ENCODE measurements around the gene PLPPR2. TPM values are rescaled to one million over a fixed set of nuclear protein-coding genes. Genes with fewer than 3 reads are reported as not detected.

The PLPPR2 gene
- polyA plus RNA-seq, 3 donors = 35.0 to 99.4 (median 45.5) TPM

DNA sequence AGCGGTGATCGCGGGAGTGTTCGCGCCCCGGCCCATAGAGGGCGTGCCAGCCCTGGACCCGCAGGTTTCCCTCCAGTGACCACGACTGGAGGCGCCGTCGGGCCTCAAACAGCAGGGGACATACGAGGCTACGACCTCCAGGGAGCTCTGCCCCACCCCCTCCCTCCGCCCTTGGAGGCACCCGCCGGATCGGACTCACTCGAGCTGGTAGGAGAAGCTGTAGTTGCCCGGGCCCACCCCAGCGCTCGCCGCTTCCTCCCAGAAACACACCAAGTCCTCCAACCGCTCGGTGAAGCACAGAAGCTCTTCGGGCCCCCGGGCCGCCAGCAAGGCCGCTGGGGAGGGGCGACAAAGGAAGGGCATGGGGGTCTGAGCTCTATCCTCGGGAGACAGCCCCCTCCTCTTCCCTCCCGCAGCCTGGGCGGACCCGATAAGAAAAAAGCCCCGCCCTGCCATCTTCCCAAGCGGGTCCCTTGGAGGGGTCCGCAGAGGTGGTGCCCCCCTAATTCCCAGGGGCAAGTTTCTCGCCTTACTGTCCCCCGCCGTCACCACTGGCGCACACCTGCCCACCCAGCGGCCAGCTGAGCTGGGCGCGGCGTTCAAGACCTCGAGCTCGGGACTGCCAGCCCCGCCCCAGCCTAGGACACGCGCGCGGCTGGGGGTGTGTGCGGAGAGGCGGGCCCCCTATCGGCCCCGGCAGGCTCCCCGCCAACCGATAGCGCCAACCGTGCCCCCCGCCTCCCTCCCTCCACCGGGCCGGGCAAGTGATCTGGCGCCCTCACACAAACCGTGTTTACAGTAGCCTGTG lies 27.9 kb downstream of the PLPPR2 start:
- Histone ChIP-seq H2AFZ (ENCODE audit: insufficient read depth, low read depth, low read length, poor library complexity, severe bottlenecking) (peak overlapping the region; percentile 82), H3K27me3 (ENCODE audit: control insufficient read depth in 2 of 2, insufficient read depth in 2 of 2, low read length in 2 of 2) (peaks cover 0 to 19% of the 10 kb centered on the region in 2 donors), H3K36me3 (replicated peaks in 1 of 2; ENCODE audit: control insufficient read depth in 1 of 2, insufficient read depth in 2 of 2, low read length in 2 of 2) (no peaks in the 10 kb centered on the region), H3K9me3 (replicated peaks in 1 of 2; ENCODE audit: control insufficient read depth in 1 of 2, insufficient read depth in 1 of 2, low read length in 2 of 2) (no peaks in the 10 kb centered on the region), H4K20me1 (ENCODE audit: insufficient read depth, low read length) (no peaks in the 10 kb centered on the region), H3K79me2 (ENCODE audit: insufficient read depth, low read length) (peaks cover 28% of the 10 kb centered on the region), H3K9ac (ENCODE audit: insufficient read depth, low read length, poor library complexity, severe bottlenecking) (peak overlapping the region; percentile 56), H3K4me1 (ENCODE audit: control insufficient read depth in 1 of 2, insufficient read depth in 2 of 2, low read length in 2 of 2) (peaks cover 62 to 82% of the 10 kb centered on the region in 2 donors), H3K4me3 (replicated peaks in 1 of 3; ENCODE audit: low read depth in 2 of 3, low read length in 3 of 3) (peak overlapping the region; percentile 3 to 87 (median 37)), H3K27ac (ENCODE audit: low read depth in 1 of 2, low read length in 2 of 2) (no peak overlapping the region), H3K4me2 (replicated peaks; ENCODE audit: extremely low read depth, low read length, poor library complexity, severe bottlenecking) (peak overlapping the region; percentile 82)
- 0% methylated on average over 35 of the region's 65 CpGs for WGBS (ENCODE audit: insufficient coverage)
- H3K27ac Mint-ChIP-seq = peak overlapping the region in 6 of 7 donors; percentile 64 to 100 (median 88)
- intact Hi-C loops (cut with micrococcal nuclease) = loop anchor here (2.0 to 5.0 kb wide), 3 partner anchors 39 to 91 kb away; partner anchors contain the start of genes ODAD3 (in 1 of the 2) and PRKCSH (in 1 of the 2)
- H3K4me3 Mint-ChIP-seq = peak overlapping the region; percentile 69 to 80
- H3K36me3 Mint-ChIP-seq = peaks cover 2 to 7% of the 10 kb centered on the region in 2 donors
- peaks cover 66% of the 10 kb centered on the region for H3K4me1 Mint-ChIP-seq
- peak; percentile 63 for TF ChIP-seq CTCF (IDR thresholded peaks at IDR 0.05)
- DNase-seq = peak; percentile 46 to 57 (median 50)
- H3K9me3 Mint-ChIP-seq = peaks cover 0 to 5% (median 0%) of the 10 kb centered on the region in 7 donors
- peaks cover 16 to 28% (median 22%) of the 10 kb centered on the region in 3 donors for H3K27me3 Mint-ChIP-seq (ENCODE audit: low read depth in 3 of 3)

DNA sequence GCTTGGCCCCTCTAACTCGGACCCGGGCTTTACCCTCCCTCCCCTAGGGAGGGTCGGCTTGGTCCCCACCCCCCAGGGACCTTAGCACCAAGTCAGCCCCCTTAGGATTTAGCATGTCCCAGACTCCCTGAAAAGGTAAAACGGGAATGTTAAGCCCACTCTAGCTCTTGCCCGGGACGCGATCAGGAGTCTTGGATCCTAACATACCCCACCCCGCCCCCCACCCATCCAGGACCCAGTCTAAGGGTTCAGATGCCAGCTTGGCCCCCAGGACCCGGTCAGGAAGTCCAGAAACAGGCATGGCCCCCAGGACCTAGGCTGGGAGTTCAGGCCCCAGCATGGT lies 28.4 kb downstream of the PLPPR2 start:
- Mint-ChIP-seq H3K27ac (peak overlapping the region in 3 of 7 donors; percentile 16 to 53 (median 30)), H3K4me1 (peaks cover 60% of the 10 kb centered on the region), H3K4me3 (peak overlapping the region; percentile 64 to 80), H3K36me3 (peaks cover under 1 to 2% of the 10 kb centered on the region in 2 donors), H3K9me3 (peaks cover 0 to 5% (median 0%) of the 10 kb centered on the region in 7 donors), H3K27me3 (ENCODE audit: low read depth in 3 of 3) (peaks cover 16 to 28% (median 25%) of the 10 kb centered on the region in 3 donors)
- 1% methylated on average over 9 of the region's 9 CpGs for WGBS (ENCODE audit: insufficient coverage)
- Histone ChIP-seq H3K4me3 (replicated peaks in 1 of 3; ENCODE audit: low read depth in 2 of 3, low read length in 3 of 3) (peak overlapping the region in 2 of 3 experiments; percentile 32 to 87), H3K79me2 (ENCODE audit: insufficient read depth, low read length) (peaks cover 22% of the 10 kb centered on the region), H3K27me3 (ENCODE audit: control insufficient read depth in 2 of 2, insufficient read depth in 2 of 2, low read length in 2 of 2) (peaks cover 0 to 19% of the 10 kb centered on the region in 2 donors), H3K9ac (ENCODE audit: insufficient read depth, low read length, poor library complexity, severe bottlenecking) (peak overlapping the region; percentile 56), H4K20me1 (ENCODE audit: insufficient read depth, low read length) (no peaks in the 10 kb centered on the region), H2AFZ (ENCODE audit: insufficient read depth, low read depth, low read length, poor library complexity, severe bottlenecking) (peak overlapping the region; percentile 82), H3K9me3 (replicated peaks in 1 of 2; ENCODE audit: control insufficient read depth in 1 of 2, insufficient read depth in 1 of 2, low read length in 2 of 2) (no peaks in the 10 kb centered on the region), H3K27ac (ENCODE audit: low read depth in 1 of 2, low read length in 2 of 2) (no peak overlapping the region), H3K4me2 (replicated peaks; ENCODE audit: extremely low read depth, low read length, poor library complexity, severe bottlenecking) (peak overlapping the region; percentile 82), H3K4me1 (ENCODE audit: control insufficient read depth in 1 of 2, insufficient read depth in 2 of 2, low read length in 2 of 2) (peaks cover 57 to 76% of the 10 kb centered on the region in 2 donors), H3K36me3 (replicated peaks in 1 of 2; ENCODE audit: control insufficient read depth in 1 of 2, insufficient read depth in 2 of 2, low read length in 2 of 2) (no peaks in the 10 kb centered on the region)
- intact Hi-C loops (cut with micrococcal nuclease) = loop anchor here (2.0 to 5.0 kb wide), 3 partner anchors 39 to 91 kb away; partner anchors contain the start of genes ODAD3 (in 1 of the 2) and PRKCSH (in 1 of the 2)
- no peak for DNase-seq
- TF ChIP-seq CTCF (IDR thresholded peaks at IDR 0.05) = no peak
